Spleen (tissue), 7 donors: ENCODE results near the gene TICRR.

Experiments
- POLR2A ChIP-seq, 3 donors: fragments of 450-650 bp; IDR thresholded peaks; one replicate each; pipeline ENCODE4 v1.5.1; 2017; ENCODE audit warnings: antibody characterized with exemption in 3 of 3, mild to moderate bottlenecking in 1 of 3
- TF ChIP-seq, protein P1 (sequence below), 11 experiments: fragments of 200-600 bp in 7 of 11; fragments of 450-650 bp in 4 of 11; sonication (generic) in 4 of 11; IDR thresholded peaks in 8 of 11; conservative IDR thresholded peaks in 3 of 11; 1 replicate in 7 of 11; 2 replicates in 4 of 11; pipeline versions ENCODE4 v1.4.0 to v1.8.0; 2016 to 2021; ENCODE audit warnings: antibody characterized with exemption in 11 of 11, inconsistent platforms in 4 of 11, mild to moderate bottlenecking in 1 of 11
- donor health status: DM: no; HTN: no; CAD: no; lungs with moderate emphysema.
- donor health status: DM: no; HTN: no; CAD: no.
- donor health status: DM: no; HTN: no; CAD: no.

DNA sequence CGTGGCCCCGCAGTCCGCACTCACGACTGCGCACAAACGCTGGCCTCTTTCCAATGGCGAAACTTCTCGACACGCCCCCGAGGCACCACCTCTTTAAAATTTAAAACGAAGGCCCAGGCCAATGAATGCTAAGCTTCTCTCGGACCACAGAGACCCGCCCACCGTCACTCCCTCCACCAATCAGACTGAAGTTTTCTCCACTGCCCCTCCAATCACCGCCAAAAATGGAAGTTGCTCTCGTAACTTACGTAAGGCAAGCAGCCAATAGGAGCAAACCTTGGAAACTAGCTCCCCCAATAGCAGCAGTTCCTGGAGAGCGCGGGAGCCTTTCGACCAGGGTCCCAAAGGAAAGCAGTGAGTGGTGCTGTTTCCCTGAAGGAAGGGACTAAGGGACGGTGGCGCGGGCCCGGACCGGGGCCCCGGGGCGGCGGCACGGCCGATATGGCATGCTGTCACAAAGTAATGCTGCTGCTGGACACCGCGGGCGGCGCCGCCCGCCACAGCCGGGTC, at the start of gene TICRR:
- TF ChIP-seq, protein P1, sequence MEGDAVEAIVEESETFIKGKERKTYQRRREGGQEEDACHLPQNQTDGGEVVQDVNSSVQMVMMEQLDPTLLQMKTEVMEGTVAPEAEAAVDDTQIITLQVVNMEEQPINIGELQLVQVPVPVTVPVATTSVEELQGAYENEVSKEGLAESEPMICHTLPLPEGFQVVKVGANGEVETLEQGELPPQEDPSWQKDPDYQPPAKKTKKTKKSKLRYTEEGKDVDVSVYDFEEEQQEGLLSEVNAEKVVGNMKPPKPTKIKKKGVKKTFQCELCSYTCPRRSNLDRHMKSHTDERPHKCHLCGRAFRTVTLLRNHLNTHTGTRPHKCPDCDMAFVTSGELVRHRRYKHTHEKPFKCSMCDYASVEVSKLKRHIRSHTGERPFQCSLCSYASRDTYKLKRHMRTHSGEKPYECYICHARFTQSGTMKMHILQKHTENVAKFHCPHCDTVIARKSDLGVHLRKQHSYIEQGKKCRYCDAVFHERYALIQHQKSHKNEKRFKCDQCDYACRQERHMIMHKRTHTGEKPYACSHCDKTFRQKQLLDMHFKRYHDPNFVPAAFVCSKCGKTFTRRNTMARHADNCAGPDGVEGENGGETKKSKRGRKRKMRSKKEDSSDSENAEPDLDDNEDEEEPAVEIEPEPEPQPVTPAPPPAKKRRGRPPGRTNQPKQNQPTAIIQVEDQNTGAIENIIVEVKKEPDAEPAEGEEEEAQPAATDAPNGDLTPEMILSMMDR (IDR thresholded peaks at IDR 0.05 in 8 of 11, conservative IDR thresholded peaks at IDR 0.05 in 3 of 11): peak in 1 of 11 experiments; percentile 32
- TF ChIP-seq POLR2A (IDR thresholded peaks at IDR 0.05): no peak
